Measurements from ENCODE around the gene ERBIN. TPM values are rescaled to one million over a fixed set of nuclear protein-coding genes. Genes with fewer than 3 reads are reported as not detected.

The ERBIN gene
- total and polyA plus RNA-seq, 2 of the 4 experiments (the other 2 are of a cell fraction) = 25.8 to 70.1 TPM

DNA sequence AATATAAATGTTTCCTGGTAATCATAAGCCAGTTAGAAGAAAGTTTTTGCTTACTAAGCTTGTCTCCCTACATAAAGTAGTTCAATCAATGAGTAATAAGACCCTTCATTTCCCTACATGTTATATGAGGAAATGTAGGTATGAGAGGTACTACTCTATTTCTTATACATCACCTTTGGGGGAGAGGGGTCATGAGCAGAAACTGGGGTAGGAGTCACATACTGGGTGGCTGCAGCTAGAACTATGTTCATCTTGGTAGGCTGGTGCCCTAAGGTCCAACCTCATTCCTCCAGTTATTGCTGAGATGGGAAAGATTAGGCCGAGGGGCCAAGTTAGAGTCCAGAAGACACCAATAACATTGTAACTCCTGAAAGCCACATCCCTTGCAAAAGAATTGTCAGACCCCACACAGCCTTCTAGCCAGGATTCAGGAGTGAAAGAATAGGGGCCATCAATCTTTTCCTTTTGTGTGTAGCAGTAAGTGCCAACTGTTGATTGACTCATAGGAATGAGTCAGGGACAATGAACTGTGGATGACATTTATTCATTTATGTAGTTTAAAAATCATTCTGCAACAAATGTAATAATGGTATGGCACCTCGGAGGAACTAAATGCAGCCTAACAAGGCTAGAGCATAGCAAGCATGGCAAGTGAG lies 196.1 kb downstream of the ERBIN start:
- H2AK5ac ChIP-seq (ENCODE audit: low read depth, low read length) = no peak overlapping the region
- no peaks in the 10 kb centered on the region for H3K9me1 ChIP-seq (ENCODE audit: insufficient read depth, low read length)
- no peak overlapping the region for H2AFZ ChIP-seq (replicated peaks; ENCODE audit: low read length, poor library complexity)
- H2BK5ac ChIP-seq (ENCODE audit: low read depth, low read length, poor library complexity, severe bottlenecking) = no peak overlapping the region
- H3K56ac ChIP-seq (ENCODE audit: extremely low read depth, insufficient read depth, low read length) = no peak overlapping the region
- no peak overlapping the region for H3K18ac ChIP-seq (ENCODE audit: low read depth, low read length)
- no peaks in the 10 kb centered on the region for H3K36me3 ChIP-seq (ENCODE audit: control insufficient read depth, insufficient read depth, low read length)
- H3K4ac ChIP-seq (ENCODE audit: low read depth, low read length) = no peak overlapping the region
- no peak overlapping the region for H3K4me2 ChIP-seq (ENCODE audit: low read depth, low read length)
- ATAC-seq (ENCODE audit: low read depth) = no peak
- no CpG with 5 or more reads among the region's 2 CpGs for WGBS, 2 experiments (ENCODE audit: extremely low coverage in 2 of 2, insufficient read length in 1 of 2)
- POLR2A ChIA-PET (ENCODE audit: unreplicated experiment) = no interaction called here
- H4K5ac ChIP-seq (ENCODE audit: low read depth, low read length) = no peak overlapping the region
- no peak overlapping the region for H2BK20ac ChIP-seq (ENCODE audit: low read depth, low read length)
- H3K14ac ChIP-seq (replicated peaks; ENCODE audit: low read depth, low read length) = no peak overlapping the region
- no TSS peak for BruUV-seq (replicated peaks)
- H3K9ac ChIP-seq (ENCODE audit: low read depth, low read length) = no peak overlapping the region
- H3K23ac ChIP-seq (ENCODE audit: low read depth, low read length) = no peak overlapping the region
- H3K9me3 ChIP-seq (ENCODE audit: control insufficient read depth, insufficient read depth, low read length) = no peaks in the 10 kb centered on the region
- TF ChIP-seq MAFK (IDR thresholded peaks at IDR 0.05; ENCODE audit: low read depth, low read length) = no peak
- TF ChIP-seq, protein P1, sequence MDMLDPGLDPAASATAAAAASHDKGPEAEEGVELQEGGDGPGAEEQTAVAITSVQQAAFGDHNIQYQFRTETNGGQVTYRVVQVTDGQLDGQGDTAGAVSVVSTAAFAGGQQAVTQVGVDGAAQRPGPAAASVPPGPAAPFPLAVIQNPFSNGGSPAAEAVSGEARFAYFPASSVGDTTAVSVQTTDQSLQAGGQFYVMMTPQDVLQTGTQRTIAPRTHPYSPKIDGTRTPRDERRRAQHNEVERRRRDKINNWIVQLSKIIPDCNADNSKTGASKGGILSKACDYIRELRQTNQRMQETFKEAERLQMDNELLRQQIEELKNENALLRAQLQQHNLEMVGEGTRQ (IDR thresholded peaks at IDR 0.05; ENCODE audit: low read depth, low read length) = no peak
- no peak for TF ChIP-seq CHD1 (IDR thresholded peaks at IDR 0.05; ENCODE audit: low read depth, low read length)
- no peak for TF ChIP-seq MXI1 (IDR thresholded peaks at IDR 0.05; ENCODE audit: borderline replicate concordance, low read depth, low read length)
- TF ChIP-seq CEBPB (IDR thresholded peaks at IDR 0.05; ENCODE audit: low read depth, low read length) = no peak
- TF ChIP-seq, protein P2, sequence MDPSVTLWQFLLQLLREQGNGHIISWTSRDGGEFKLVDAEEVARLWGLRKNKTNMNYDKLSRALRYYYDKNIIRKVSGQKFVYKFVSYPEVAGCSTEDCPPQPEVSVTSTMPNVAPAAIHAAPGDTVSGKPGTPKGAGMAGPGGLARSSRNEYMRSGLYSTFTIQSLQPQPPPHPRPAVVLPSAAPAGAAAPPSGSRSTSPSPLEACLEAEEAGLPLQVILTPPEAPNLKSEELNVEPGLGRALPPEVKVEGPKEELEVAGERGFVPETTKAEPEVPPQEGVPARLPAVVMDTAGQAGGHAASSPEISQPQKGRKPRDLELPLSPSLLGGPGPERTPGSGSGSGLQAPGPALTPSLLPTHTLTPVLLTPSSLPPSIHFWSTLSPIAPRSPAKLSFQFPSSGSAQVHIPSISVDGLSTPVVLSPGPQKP (IDR thresholded peaks at IDR 0.05; ENCODE audit: borderline replicate concordance, low read depth, low read length) = no peak
- TF ChIP-seq SMC3 (IDR thresholded peaks at IDR 0.05; ENCODE audit: low read depth, low read length) = no peak
- no peak for TF ChIP-seq RFX5 (IDR thresholded peaks at IDR 0.05; ENCODE audit: low read depth, low read length)
- in situ Hi-C loops (cut with MboI; ENCODE audit: low sequenced_read_pairs) = no loop called here
- no peaks in the 10 kb centered on the region for H3K79me1 ChIP-seq (ENCODE audit: low read depth in 1 of 2, low read length in 2 of 2)
- dilution Hi-C loops (cut with HindIII; ENCODE audit: low sequenced_read_pairs, unreplicated experiment) = no loop called here
- no peaks in the 10 kb centered on the region for H3K4me1 ChIP-seq (ENCODE audit: control insufficient read depth, insufficient read depth, low read length)
- no peak overlapping the region for H4K91ac ChIP-seq (ENCODE audit: insufficient read depth, low read depth, low read length)
- CTCF ChIA-PET = no interaction called here
- no peak overlapping the region for H3K4me3 ChIP-seq (ENCODE audit: insufficient read depth, low read depth, low read length)
- intact Hi-C loops (cut with micrococcal nuclease) = no loop called here
- H2BK15ac ChIP-seq (ENCODE audit: low read depth, low read length) = no peak overlapping the region
- DNase-seq = peak; percentile 59
- no peak overlapping the region for H2AK9ac ChIP-seq (replicated peaks; ENCODE audit: low read depth, low read length, poor library complexity)
- H3K27me3 ChIP-seq (ENCODE audit: control insufficient read depth, insufficient read depth, low read length) = no peaks in the 10 kb centered on the region
- no peak overlapping the region for H2BK120ac ChIP-seq (ENCODE audit: low read depth, low read length)
- H3K27ac ChIP-seq (ENCODE audit: insufficient read depth, low read length) = no peak overlapping the region
- H4K20me1 ChIP-seq (ENCODE audit: insufficient read depth, low read length) = no peaks in the 10 kb centered on the region
- H4K8ac ChIP-seq (ENCODE audit: low read depth in 2 of 2, low read length in 2 of 2) = no peak overlapping the region
